NT2/D1 (cell line): ENCODE data around the gene PHF11.

Source experiments
- SUZ12 ChIP-seq: IDR thresholded peaks from 2 replicates; pipeline ENCODE4 v1.6.1; 2011; ENCODE audit not compliant: insufficient read length, insufficient read depth; ENCODE audit errors: extremely low read depth
- YY1 ChIP-seq: IDR thresholded peaks from 2 replicates; pipeline ENCODE4 v1.6.1; 2011; ENCODE audit not compliant: insufficient read length, insufficient read depth
- ZNF274 ChIP-seq: IDR thresholded peaks from 2 replicates; pipeline ENCODE4 v1.6.1; 2011; ENCODE audit warnings: mild to moderate bottlenecking, low read depth, low read length

DNA sequence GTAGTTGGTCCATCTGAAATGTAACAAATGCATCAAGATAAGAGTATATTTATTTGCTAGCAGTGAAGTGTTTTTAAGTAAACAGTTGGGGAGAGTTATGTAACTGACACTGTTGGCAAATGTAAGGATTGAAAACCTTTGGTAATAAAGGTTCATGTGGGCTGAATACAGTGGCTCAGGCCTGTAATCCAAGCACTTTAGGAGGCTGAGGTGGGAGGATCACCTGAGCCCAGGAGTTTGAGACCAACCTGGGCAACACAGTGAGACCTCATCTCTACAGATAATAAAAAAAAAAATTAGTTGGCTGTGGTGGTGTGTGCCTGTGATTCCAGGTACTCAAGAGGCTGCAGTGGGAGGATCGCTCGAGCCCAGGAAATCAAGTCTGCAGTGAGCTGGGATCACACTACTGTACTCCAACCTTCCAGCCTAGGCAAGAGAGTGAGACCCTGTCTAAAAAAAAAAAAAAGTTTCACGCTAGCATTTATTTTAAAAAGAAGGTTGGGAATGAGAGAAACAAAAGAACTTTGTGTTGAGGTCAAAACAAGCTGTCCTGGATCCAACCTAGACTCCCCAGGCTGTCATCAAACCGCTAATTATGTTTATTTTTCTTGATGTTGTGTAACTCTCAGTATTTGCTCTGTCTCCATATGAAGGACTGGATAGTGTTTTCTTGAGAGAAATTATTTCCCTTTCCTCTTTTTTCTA lies 31.0 kb upstream of the PHF11 start:
- no peak for TF ChIP-seq ZNF274
- TF ChIP-seq SUZ12, result no peak
- no peak for TF ChIP-seq YY1
